Measurements from ENCODE around the gene BPNT1. TPM values are rescaled to one million over a fixed set of nuclear protein-coding genes. Genes with fewer than 3 reads are reported as not detected.

BPNT1 gene
- total and polyA plus RNA-seq, 4 donors, result 11.5 to 16.4 (median 12.6) TPM

- H3K4me1 ChIP-seq (ENCODE audit: control insufficient read depth in 4 of 4, insufficient read depth in 4 of 4, low read length in 3 of 4), result peaks cover 0 to 2% (median 0%) of the 10 kb centered on the region in 4 donors
- no peak overlapping the region for H3K9ac ChIP-seq (ENCODE audit: low read depth in 1 of 2, low read length in 2 of 2)
- no peak overlapping the region for H3K27ac ChIP-seq (ENCODE audit: low read depth in 1 of 2, low read length in 2 of 2)
- DNase-seq (ENCODE audit: low spot score), result no peak
- H3K9me3 ChIP-seq (ENCODE audit: control insufficient read depth in 4 of 4, low read length in 3 of 4), result no peaks in the 10 kb centered on the region
- no peak for TF ChIP-seq HNF4A (conservative IDR thresholded peaks at IDR 0.05)
- TF ChIP-seq TAF1 (conservative IDR thresholded peaks at IDR 0.05), result no peak
- TF ChIP-seq YY1 (IDR thresholded peaks at IDR 0.05), result no peak
- TF ChIP-seq HNF4G (IDR thresholded peaks at IDR 0.05), result no peak
- TF ChIP-seq NR2F2 (IDR thresholded peaks at IDR 0.05), result no peak
- no peak for TF ChIP-seq FOXA1 (IDR thresholded peaks at IDR 0.05)
- no peak for TF ChIP-seq EGR1 (IDR thresholded peaks at IDR 0.05; ENCODE audit: low read depth in 2 of 2)
- TF ChIP-seq, protein P1, sequence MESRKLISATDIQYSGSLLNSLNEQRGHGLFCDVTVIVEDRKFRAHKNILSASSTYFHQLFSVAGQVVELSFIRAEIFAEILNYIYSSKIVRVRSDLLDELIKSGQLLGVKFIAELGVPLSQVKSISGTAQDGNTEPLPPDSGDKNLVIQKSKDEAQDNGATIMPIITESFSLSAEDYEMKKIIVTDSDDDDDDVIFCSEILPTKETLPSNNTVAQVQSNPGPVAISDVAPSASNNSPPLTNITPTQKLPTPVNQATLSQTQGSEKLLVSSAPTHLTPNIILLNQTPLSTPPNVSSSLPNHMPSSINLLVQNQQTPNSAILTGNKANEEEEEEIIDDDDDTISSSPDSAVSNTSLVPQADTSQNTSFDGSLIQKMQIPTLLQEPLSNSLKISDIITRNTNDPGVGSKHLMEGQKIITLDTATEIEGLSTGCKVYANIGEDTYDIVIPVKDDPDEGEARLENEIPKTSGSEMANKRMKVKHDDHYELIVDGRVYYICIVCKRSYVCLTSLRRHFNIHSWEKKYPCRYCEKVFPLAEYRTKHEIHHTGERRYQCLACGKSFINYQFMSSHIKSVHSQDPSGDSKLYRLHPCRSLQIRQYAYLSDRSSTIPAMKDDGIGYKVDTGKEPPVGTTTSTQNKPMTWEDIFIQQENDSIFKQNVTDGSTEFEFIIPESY (IDR thresholded peaks at IDR 0.05), result no peak
- TF ChIP-seq FOXA2 (IDR thresholded peaks at IDR 0.05), result no peak
- WGBS, result 91% methylated on average over 3 of the region's 3 CpGs
- no peaks in the 10 kb centered on the region for H3K27me3 ChIP-seq (ENCODE audit: control insufficient read depth in 4 of 4, insufficient read depth in 4 of 4, low read length in 3 of 4)
- H3K36me3 ChIP-seq (ENCODE audit: control insufficient read depth in 4 of 4, insufficient read depth in 3 of 4, low read depth in 1 of 4, low read length in 3 of 4), result peaks cover 2 to 41% (median 17%) of the 10 kb centered on the region in 4 donors
- no peak overlapping the region for H3K4me3 ChIP-seq (ENCODE audit: low read depth in 1 of 3, low read length in 3 of 3)
Measured at GRCh38 chr1:220013497-220013896, 76.1 kb downstream of the BPNT1 start.

DNA sequence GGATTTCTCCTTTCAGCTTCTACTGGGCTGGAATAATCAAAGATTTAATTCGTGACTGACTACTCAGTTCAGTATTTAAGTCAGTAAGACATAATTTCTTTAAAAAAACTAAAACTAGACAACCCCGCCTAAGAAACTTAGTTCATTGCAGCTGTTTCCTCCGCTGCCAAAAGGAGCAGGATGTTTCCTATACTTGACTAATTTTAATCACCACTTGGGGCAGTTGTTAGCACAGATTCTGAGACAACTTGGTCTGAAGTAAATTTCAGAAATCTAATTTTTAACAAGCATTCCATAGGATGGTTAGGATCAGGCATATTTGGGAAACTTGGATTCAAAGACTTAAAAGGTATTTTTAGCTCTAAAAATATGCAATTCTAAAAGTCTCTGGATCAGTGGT, 77.3 kb downstream of the BPNT1 start:
- no peak for DNase-seq (ENCODE audit: low spot score)

DNA sequence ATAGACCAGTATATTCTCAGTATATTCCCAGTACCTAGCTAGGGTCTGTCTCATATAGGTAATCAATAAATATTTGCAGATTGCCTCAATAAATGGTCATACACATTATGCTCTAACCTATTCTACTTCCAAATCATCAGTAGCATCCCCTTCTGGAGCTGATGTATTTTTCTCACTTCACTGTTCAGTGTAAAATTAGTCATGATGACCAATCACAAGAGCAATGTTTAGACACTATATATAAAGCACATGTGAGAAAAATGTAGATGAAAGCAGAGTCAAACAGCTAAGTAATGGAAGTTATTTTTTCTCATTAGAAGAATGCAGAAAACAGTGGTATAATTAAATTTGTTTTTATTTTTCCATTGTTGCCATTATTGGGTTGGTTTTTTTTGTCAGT, 78.0 kb downstream of the BPNT1 start:
- DNase-seq (ENCODE audit: low spot score), result no peak
- no peak for TF ChIP-seq HNF4A (conservative IDR thresholded peaks at IDR 0.05)
- TF ChIP-seq, protein P2, sequence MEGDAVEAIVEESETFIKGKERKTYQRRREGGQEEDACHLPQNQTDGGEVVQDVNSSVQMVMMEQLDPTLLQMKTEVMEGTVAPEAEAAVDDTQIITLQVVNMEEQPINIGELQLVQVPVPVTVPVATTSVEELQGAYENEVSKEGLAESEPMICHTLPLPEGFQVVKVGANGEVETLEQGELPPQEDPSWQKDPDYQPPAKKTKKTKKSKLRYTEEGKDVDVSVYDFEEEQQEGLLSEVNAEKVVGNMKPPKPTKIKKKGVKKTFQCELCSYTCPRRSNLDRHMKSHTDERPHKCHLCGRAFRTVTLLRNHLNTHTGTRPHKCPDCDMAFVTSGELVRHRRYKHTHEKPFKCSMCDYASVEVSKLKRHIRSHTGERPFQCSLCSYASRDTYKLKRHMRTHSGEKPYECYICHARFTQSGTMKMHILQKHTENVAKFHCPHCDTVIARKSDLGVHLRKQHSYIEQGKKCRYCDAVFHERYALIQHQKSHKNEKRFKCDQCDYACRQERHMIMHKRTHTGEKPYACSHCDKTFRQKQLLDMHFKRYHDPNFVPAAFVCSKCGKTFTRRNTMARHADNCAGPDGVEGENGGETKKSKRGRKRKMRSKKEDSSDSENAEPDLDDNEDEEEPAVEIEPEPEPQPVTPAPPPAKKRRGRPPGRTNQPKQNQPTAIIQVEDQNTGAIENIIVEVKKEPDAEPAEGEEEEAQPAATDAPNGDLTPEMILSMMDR (IDR thresholded peaks at IDR 0.05; ENCODE audit: low read depth, low read length, missing input control), result no peak
- no peak for TF ChIP-seq RXRA (IDR thresholded peaks at IDR 0.05)
- TF ChIP-seq FOXA1 (IDR thresholded peaks at IDR 0.05), result no peak
- TF ChIP-seq RAD21 (IDR thresholded peaks at IDR 0.05), result no peak
- TF ChIP-seq, protein P3, sequence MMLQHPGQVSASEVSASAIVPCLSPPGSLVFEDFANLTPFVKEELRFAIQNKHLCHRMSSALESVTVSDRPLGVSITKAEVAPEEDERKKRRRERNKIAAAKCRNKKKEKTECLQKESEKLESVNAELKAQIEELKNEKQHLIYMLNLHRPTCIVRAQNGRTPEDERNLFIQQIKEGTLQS (IDR thresholded peaks at IDR 0.05), result no peak
- H3K4me3 ChIP-seq (ENCODE audit: low read depth in 1 of 3, low read length in 3 of 3), result no peak overlapping the region
- no peak overlapping the region for H3K9ac ChIP-seq (ENCODE audit: low read depth in 1 of 2, low read length in 2 of 2)
- peaks cover 2 to 24% (median 10%) of the 10 kb centered on the region in 4 donors for H3K36me3 ChIP-seq (ENCODE audit: control insufficient read depth in 4 of 4, insufficient read depth in 3 of 4, low read depth in 1 of 4, low read length in 3 of 4)
- peaks cover 1 to 12% (median 9%) of the 10 kb centered on the region in 4 donors for H3K4me1 ChIP-seq (ENCODE audit: control insufficient read depth in 4 of 4, insufficient read depth in 4 of 4, low read length in 3 of 4)
- H3K27ac ChIP-seq (ENCODE audit: low read depth in 1 of 2, low read length in 2 of 2), result no peak overlapping the region
- no peaks in the 10 kb centered on the region for H3K9me3 ChIP-seq (ENCODE audit: control insufficient read depth in 4 of 4, low read length in 3 of 4)
- H3K27me3 ChIP-seq (ENCODE audit: control insufficient read depth in 4 of 4, insufficient read depth in 4 of 4, low read length in 3 of 4), result no peaks in the 10 kb centered on the region

More for the DNA sequence above, 77.3 kb downstream of the BPNT1 start:
- peaks cover 2 to 28% (median 10%) of the 10 kb centered on the region in 4 donors for H3K36me3 ChIP-seq (ENCODE audit: control insufficient read depth in 4 of 4, insufficient read depth in 3 of 4, low read depth in 1 of 4, low read length in 3 of 4)
- no peaks in the 10 kb centered on the region for H3K27me3 ChIP-seq (ENCODE audit: control insufficient read depth in 4 of 4, insufficient read depth in 4 of 4, low read length in 3 of 4)
- WGBS, result 50% methylated on average over 3 of the region's 3 CpGs
- H3K9ac ChIP-seq (ENCODE audit: low read depth in 1 of 2, low read length in 2 of 2), result no peak overlapping the region
- no peak for TF ChIP-seq MAX (IDR thresholded peaks at IDR 0.05)
- no peak for TF ChIP-seq JUND (IDR thresholded peaks at IDR 0.05)
- TF ChIP-seq, protein P3 (IDR thresholded peaks at IDR 0.05), result no peak
- TF ChIP-seq YY1 (IDR thresholded peaks at IDR 0.05), result no peak
- no peak for TF ChIP-seq HNF4A (conservative IDR thresholded peaks at IDR 0.05)
- TF ChIP-seq EGR1 (IDR thresholded peaks at IDR 0.05; ENCODE audit: low read depth in 2 of 2), result no peak
- TF ChIP-seq NR2F2 (IDR thresholded peaks at IDR 0.05), result no peak
- TF ChIP-seq GABPA (IDR thresholded peaks at IDR 0.05 in 1 of 2, conservative IDR thresholded peaks at IDR 0.05 in 1 of 2), result no peak
- no peak for TF ChIP-seq RXRA (IDR thresholded peaks at IDR 0.05)
- no peak for TF ChIP-seq SP1 (IDR thresholded peaks at IDR 0.05)
- no peak for TF ChIP-seq TAF1 (conservative IDR thresholded peaks at IDR 0.05)
- H3K4me3 ChIP-seq (ENCODE audit: low read depth in 1 of 3, low read length in 3 of 3), result no peak overlapping the region
- peaks cover 1 to 6% (median 3%) of the 10 kb centered on the region in 4 donors for H3K4me1 ChIP-seq (ENCODE audit: control insufficient read depth in 4 of 4, insufficient read depth in 4 of 4, low read length in 3 of 4)
- H3K27ac ChIP-seq (ENCODE audit: low read depth in 1 of 2, low read length in 2 of 2), result no peak overlapping the region
- H3K9me3 ChIP-seq (ENCODE audit: control insufficient read depth in 4 of 4, low read length in 3 of 4), result no peaks in the 10 kb centered on the region
